Activated CD8-positive, alpha-beta memory T cell treated with anti-CD3 and anti-CD28 coated beads for 36 hours (primary cell): Measurements from ENCODE around the gene TMEM59. TPM values are rescaled to one million over a fixed set of nuclear protein-coding genes. Genes with fewer than 3 reads are reported as not detected.
"Not testable (repeated sequence)": the region's sequence is repeated elsewhere in the genome, so short reads cannot be mapped to it uniquely, and the experiment has no call there.

ENCODE experiments used
- CTCF ChIA-PET: fragments of 350-600 bp; sonication (Branson Sonifier 250); formaldehyde crosslinking; loops from one replicate; lab custom pipeline; 2021; ENCODE audit warnings: antibody characterized with exemption; lab: Charles Lee
- POLR2A ChIA-PET: fragments of 350-600 bp; sonication (Branson Sonifier 250); formaldehyde crosslinking; loops from one replicate; lab custom pipeline; 2021; ENCODE audit warnings: antibody characterized with exemption; lab: Charles Lee
- total RNA-seq, 2 experiments: library from RNA; stranded (reverse); gene quantifications; one replicate each; pipeline ENCODE4 v1.2.3, GENCODE V29; 2021

The TMEM59 gene, protein sequence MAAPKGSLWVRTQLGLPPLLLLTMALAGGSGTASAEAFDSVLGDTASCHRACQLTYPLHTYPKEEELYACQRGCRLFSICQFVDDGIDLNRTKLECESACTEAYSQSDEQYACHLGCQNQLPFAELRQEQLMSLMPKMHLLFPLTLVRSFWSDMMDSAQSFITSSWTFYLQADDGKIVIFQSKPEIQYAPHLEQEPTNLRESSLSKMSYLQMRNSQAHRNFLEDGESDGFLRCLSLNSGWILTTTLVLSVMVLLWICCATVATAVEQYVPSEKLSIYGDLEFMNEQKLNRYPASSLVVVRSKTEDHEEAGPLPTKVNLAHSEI
- 100 to 1,000 TPM; 117 to 124 TPM for total RNA-seq

DNA sequence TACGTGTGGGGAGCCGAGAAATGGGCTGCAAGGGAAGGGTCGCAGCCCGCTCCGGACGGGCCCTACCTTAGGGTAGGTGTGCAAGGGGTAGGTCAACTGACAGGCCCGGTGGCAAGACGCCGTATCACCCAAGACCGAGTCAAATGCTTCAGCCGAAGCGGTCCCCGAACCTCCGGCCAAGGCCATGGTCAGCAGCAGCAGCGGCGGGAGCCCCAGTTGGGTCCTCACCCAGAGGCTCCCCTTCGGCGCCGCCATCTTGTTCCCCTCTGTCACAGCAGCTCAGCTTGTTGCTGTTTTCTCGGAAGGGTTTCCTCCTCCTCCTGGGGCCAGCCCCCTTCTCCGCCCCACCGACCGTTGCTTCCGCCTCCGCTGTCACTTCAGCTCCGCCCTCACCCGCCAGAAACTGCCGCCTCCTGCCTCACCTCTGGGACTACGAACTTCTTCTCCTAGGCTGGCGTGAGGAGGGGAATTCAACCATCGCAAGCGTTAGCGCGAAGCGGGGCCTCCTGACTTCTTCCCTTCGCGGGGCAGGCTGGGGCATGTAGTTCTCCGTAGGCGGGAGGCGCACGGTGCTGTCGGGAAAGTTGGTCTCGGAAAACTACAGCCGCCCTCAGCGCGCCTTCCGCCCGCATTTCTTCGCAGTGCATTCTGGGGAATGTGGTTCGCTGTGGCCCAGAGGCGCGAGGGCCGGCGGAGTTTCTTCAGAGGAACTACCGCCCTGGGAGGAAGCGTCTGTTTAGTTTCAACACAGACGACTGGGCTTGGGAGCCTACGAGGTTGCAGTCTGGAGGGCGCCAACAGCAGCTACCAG lies at the start of gene TMEM59, which contains the start of gene TCEANC2:
Gene TMEM59, minus strand, starts transcription at position 271 of the 811 bp plus-strand sequence. Its CDS starts 16 bp downstream, at position 255.
Gene TCEANC2, plus strand, starts transcription at position 675 of the 811 bp plus-strand sequence. CDS start 815 bp downstream, outside the sequence.
- ChIA-PET CTCF (interaction anchor here (1.0 to 1.2 kb wide), 2 partner anchors 29 to 436 kb away, joined by 4 to 5 read pairs; no protein-coding TSS in a partner anchor), POLR2A (interaction anchor here (1.6 to 2.0 kb wide), 2 partner anchors 108 to 216 kb away, joined by 6 to 9 read pairs; partner anchors contain the start of gene IFT25)

DNA sequence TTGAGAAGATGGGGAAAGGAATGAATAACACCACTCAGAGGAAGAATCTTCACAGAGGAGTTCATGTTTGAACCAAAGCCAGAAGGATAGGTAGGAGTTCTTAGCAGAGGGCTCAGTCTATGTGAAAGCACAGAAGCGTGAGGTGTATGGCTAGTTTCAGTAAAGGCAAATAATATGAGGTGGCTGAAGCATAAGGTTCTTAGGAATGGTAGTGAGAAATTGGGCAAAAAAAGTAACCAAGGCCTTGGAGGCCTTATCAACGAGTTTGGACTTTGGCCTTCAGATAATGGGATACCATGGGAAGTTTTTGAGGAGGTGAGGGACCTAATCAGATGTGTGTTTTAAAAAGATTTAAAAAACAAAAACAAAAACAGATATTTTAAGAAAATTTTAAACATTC lies 47.5 kb upstream of the TMEM59 start:
- ChIA-PET POLR2A (no interaction called here), CTCF (no interaction called here)

- CTCF ChIA-PET = no interaction called here
- POLR2A ChIA-PET = no interaction called here
These were observed 46.1 kb upstream of the TMEM59 start for GRCh38 chr1:54099061-54099610.

- POLR2A ChIA-PET = no interaction called here
- CTCF ChIA-PET = no interaction called here
These were observed 43.9 kb upstream of the TMEM59 start for GRCh38 chr1:54096877-54097240.

DNA sequence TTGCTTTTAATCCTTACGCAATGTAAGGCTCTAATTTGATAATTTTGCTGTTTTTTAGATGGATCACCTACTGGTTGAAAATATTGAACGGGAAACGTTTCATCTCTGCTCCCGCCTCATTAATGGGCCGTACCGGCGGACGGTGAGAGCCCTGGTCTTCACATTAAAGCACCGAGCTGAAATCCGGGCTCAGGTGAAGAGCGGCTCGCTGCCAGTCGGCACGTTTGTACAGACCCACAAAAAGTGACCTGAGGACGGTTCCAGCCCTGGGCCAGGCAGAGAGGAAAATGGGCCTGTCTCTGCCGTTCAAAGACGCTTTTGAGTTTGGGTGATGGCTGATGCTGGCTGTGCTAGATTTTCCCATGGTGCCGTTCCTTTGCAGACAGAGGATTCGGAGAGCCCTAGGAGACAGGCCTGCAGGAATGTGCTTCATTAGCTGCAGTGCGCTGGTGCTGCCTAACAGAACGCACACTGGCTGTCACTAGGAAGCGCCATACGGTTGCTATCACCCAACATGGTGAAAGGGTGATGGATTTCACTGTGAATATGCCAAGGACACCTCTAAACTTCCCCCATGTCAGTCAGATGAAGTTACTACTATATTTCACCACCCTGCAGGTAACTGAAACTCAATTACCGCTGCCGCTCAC lies 43.3 kb upstream of the TMEM59 start:
- CTCF ChIA-PET = no interaction called here

GRCh38 chr1:54095546-54096226 lies 42.7 kb upstream of the TMEM59 start:
- CTCF ChIA-PET = no interaction called here
- POLR2A ChIA-PET = no interaction called here

More for the DNA sequence above, 43.3 kb upstream of the TMEM59 start:
- POLR2A ChIA-PET = no interaction called here

GRCh38 chr1:54094730-54095105 lies 41.7 kb upstream of the TMEM59 start:
- POLR2A ChIA-PET = not testable (repeated sequence)

DNA sequence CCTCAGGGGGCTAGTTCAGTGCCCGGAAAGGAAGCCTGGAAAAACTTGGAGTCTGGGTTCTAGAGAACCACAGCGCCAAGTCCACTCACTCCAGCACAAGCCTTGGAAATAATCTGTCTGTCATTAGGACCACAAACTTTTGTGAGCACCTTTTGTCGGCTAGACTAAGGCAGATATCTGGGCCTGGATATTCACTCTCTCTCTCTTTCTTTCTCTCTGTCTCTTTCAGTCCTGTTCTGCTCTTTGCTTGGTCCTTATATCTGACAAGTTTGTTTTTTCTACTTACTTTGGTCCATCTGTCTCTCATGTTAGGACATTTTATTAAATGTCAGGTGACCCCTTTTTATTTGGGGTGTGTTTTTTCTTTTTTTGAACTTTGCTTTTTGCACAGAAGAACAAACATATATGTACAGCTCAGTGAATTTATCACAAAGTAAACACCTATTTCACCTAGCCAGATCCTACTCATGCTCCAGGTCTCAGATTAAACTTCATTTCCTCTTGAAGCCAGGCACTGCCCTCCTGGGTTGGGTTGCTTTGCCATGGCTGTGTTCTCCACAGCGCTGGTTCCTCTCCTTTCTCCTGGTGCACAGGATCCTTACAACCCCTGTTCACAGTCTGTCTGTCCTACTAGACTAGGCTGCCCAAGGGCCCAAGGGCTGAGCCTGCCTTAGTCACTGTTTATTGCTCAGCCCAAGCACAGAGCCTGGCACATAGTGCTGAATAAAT lies 41.2 kb upstream of the TMEM59 start:
- CTCF ChIA-PET = interaction anchor here (1.0 kb wide), 1 partner anchor 12 kb away, joined by 3 read pairs; no protein-coding TSS in a partner anchor
- POLR2A ChIA-PET = no interaction called here

More at GRCh38 chr1:54094730-54095105, 41.7 kb upstream of the TMEM59 start:
- CTCF ChIA-PET = interaction anchor here (1.0 kb wide), 1 partner anchor 12 kb away, joined by 3 read pairs; no protein-coding TSS in a partner anchor

- POLR2A ChIA-PET = no interaction called here
These were observed 38.7 kb upstream of the TMEM59 start for GRCh38 chr1:54091666-54092065.

GRCh38 chr1:54088385-54088784 lies 35.4 kb upstream of the TMEM59 start:
- POLR2A ChIA-PET = no interaction called here
- CTCF ChIA-PET = interaction anchor here (0.6 kb wide), 1 partner anchor 373 kb away, joined by 5 read pairs; no protein-coding TSS in a partner anchor

More at GRCh38 chr1:54091666-54092065, 38.7 kb upstream of the TMEM59 start:
- CTCF ChIA-PET = no interaction called here

DNA sequence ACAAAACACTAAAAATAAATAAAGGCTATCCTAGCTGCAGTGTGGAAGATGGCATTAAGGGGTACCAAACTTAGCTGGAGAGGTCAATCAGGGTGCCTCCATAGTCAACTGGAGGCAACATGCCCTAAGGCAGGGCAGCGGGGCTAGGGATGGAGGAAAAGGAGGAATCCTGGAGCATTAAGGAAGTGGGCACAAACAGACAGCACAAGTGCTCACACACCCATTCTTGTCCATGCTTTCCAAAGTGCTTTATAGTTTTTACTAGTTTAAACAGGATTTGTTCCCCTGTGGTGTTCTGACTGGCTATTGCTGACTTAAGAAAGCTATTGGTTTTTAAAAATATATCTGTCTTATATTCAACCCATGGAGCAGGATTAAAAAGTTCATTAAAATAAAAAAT lies 33.8 kb upstream of the TMEM59 start:
- ChIA-PET POLR2A (no interaction called here), CTCF (no interaction called here)

- ChIA-PET CTCF (no interaction called here), POLR2A (no interaction called here)
These were observed 31.8 kb upstream of the TMEM59 start for GRCh38 chr1:54084794-54085193.

- POLR2A ChIA-PET = no interaction called here
- CTCF ChIA-PET = interaction anchor here (0.6 to 1.6 kb wide), 9 partner anchors 13 to 250 kb away, joined by 3 to 4 read pairs (median 3); partner anchors contain the start of genes TCEANC2 and TMEM59
These were observed 28.6 kb upstream of the TMEM59 start for GRCh38 chr1:54081306-54082270.

GRCh38 chr1:54080598-54081049 lies 27.6 kb upstream of the TMEM59 start:
- CTCF ChIA-PET = interaction anchor here (0.7 to 1.6 kb wide), 2 partner anchors 124 to 220 kb away, joined by 3 read pairs; no protein-coding TSS in a partner anchor

GRCh38 chr1:54077359-54077758 lies 24.4 kb upstream of the TMEM59 start:
- ChIA-PET CTCF (no interaction called here), POLR2A (interaction anchor here (0.7 kb wide), 1 partner anchor 869 kb away, joined by 3 read pairs; no protein-coding TSS in a partner anchor)

More at GRCh38 chr1:54080598-54081049, 27.6 kb upstream of the TMEM59 start:
- POLR2A ChIA-PET = no interaction called here

DNA sequence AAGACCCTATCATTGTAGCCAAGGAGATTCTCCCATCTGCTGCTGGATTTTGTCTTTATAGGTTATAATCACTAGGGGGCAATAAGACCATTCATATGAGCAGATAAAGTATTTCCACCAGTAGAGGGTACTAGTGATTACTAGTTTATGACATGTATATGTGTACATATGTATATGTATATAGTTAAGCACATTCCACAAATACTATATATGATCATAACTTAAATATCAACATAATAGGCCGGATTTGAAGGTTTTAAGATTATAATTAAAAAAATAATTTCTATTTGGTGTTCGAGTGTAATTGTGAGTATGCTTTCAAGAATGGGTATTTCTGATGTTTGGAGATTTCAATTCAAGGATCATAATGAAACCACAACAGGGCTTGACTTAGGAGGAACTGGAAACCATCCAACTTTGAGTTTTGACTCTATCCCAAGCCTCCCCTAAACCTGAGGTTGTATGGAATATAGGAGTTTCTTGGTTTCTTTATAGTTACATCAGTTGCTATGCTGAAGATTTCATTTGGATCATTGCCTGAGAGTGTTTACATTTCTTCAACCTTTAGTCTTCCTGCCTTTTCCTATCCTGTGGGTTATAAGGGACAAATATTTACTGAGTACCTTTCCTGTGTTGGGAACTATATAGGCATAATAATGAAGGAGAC lies 17.3 kb upstream of the TMEM59 start:
- ChIA-PET CTCF (no interaction called here), POLR2A (no interaction called here)
